ENCODE data around the gene TP73.

DNA sequence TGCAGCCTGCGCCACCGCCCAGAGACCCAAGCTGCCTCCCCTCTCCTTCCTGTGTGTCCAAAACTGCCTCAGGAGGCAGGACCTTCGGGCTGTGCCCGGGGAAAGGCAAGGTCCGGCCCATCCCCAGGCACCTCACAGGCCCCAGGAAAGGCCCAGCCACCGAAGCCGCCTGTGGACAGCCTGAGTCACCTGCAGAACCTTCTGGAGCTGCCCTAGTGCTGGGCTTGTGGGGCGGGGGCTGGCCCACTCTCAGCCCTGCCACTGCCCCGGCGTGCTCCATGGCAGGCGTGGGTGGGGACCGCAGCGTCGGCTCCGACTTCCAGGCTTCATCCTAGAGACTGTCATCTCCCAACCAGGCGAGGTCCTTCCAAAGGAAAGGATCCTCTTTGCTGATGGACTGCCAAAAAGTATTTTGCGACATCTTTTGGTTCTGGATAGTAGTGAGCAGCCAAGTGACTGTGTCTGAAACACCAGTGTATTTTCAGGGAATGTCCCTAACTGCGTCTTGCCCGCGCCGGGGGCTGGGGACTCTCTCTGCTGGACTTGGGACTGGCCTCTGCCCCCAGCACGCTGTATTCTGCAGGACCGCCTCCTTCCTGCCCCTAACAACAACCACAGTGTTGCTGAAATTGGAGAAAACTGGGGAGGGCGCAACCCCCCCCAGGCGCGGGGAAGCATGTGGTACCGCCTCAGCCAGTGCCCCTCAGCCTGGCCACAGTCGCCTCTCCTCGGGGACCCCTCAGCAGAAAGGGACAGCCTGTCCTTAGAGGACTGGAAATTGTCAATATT lies 81.0 kb downstream of the TP73 start:
- TF ChIP-seq SUZ12 (IDR thresholded peaks at IDR 0.05; ENCODE audit: extremely low read depth, insufficient read depth, insufficient read length) (no peak), YY1 (IDR thresholded peaks at IDR 0.05; ENCODE audit: insufficient read depth, insufficient read length) (no peak), ZNF274 (IDR thresholded peaks at IDR 0.05; ENCODE audit: low read depth, low read length) (no peak)
